ENCODE measurements around the gene PZP. TPM values are rescaled to one million over a fixed set of nuclear protein-coding genes. Genes with fewer than 3 reads are reported as not detected.

PZP gene
- total and polyA plus RNA-seq, 2 experiments from 2014 or later = 0.92 TPM; not detected in 1

- TF ChIP-seq REST (IDR thresholded peaks at IDR 0.05; ENCODE audit: unreplicated experiment) (no peak), ETS1 (IDR thresholded peaks at IDR 0.05) (no peak), EZH2 (IDR thresholded peaks at IDR 0.05; ENCODE audit: low read depth, unreplicated experiment) (no peak), CREB1 (CRISPR knock-in tag; IDR thresholded peaks at IDR 0.05; ENCODE audit: low read depth) (no peak), CTCF (conservative IDR thresholded peaks at IDR 0.05; ENCODE audit: low read depth in 2 of 2) (no peak)
Observed at GRCh38 chr12:9120487-9121184, 87.6 kb downstream of the PZP start (continued).

- Histone ChIP-seq H3K27me3 (ENCODE audit: insufficient read depth) (no peaks in the 10 kb centered on the region), H3K4me2 (no peak overlapping the region), H3K4me3 (no peak overlapping the region), H3K9me2 (ENCODE audit: insufficient read depth) (no peaks in the 10 kb centered on the region), H3K36me3 (ENCODE audit: insufficient read depth) (no peaks in the 10 kb centered on the region), H2AFZ (no peak overlapping the region), H3K4me1 (ENCODE audit: insufficient read depth) (0 out of 2 replicates have a peak, but pooled peaks cover 6% of the 10 kb centered on the region), H3K27ac (ENCODE audit: low read depth) (no peak overlapping the region), H4K20me1 (replicated peaks; ENCODE audit: insufficient read depth) (no peaks in the 10 kb centered on the region), H3F3A (replicated peaks; ENCODE audit: low read depth) (no peaks in the 10 kb centered on the region), H3K79me2 (replicated peaks; ENCODE audit: insufficient read depth) (no peaks in the 10 kb centered on the region)
- no peak for TF ChIP-seq POLR2AphosphoS5 (IDR thresholded peaks at IDR 0.05; ENCODE audit: low read depth)
- TF ChIP-seq CREB1 (CRISPR knock-in tag; IDR thresholded peaks at IDR 0.05; ENCODE audit: low read depth) = no peak
- no peak for TF ChIP-seq ZNF462 (CRISPR knock-in tag; IDR thresholded peaks at IDR 0.05)
- no peak for TF ChIP-seq REST (IDR thresholded peaks at IDR 0.05; ENCODE audit: unreplicated experiment)
- DNase-seq (ENCODE audit: low spot score) = no peak
- no peaks in the 10 kb centered on the region for H3K36me3 Mint-ChIP-seq (ENCODE audit: low read depth)
- H3K27me3 Mint-ChIP-seq (ENCODE audit: insufficient read depth, low read depth, poor library complexity) = no peaks in the 10 kb centered on the region
- no peaks in the 10 kb centered on the region for H3K9me3 Mint-ChIP-seq
- no peak overlapping the region for H3K27ac Mint-ChIP-seq
- H3K4me3 Mint-ChIP-seq = no peak overlapping the region
- ATAC-seq = no peak
- peaks cover 18% of the 10 kb centered on the region for H3K4me1 Mint-ChIP-seq
Observed at GRCh38 chr12:9118158-9118557, 90.0 kb downstream of the PZP start.

Measured in GM23338 (cell line).